HUES6 (cell line): ENCODE data around the gene ARHGEF6.

Experiments
- H3K27ac ChIP-seq: 2 replicates; pipeline ENCODE4 v1.7.0; 2013; ENCODE audit warnings: low read depth, mild to moderate bottlenecking, low read length, inconsistent platforms
- H3K27me3 ChIP-seq: 2 replicates; pipeline ENCODE4 v1.6.1; 2013; ENCODE audit warnings: low read length; ENCODE audit not compliant: control insufficient read depth, insufficient read depth
- H3K36me3 ChIP-seq: 2 replicates; pipeline ENCODE4 v1.6.1; 2013; ENCODE audit warnings: low read length; ENCODE audit not compliant: control insufficient read depth, insufficient read depth
- H3K4me1 ChIP-seq: 2 replicates; pipeline ENCODE4 v1.6.1; 2013; ENCODE audit warnings: low read length; ENCODE audit not compliant: control insufficient read depth, insufficient read depth
- H3K4me3 ChIP-seq: 2 replicates; pipeline ENCODE4 v1.5.1; 2013; ENCODE audit warnings: low read depth, low read length
- H3K9ac ChIP-seq: one replicate; pipeline ENCODE4 v1.6.1; 2013; ENCODE audit warnings: mild to moderate bottlenecking, low read length
- H3K9me3 ChIP-seq: 2 replicates; pipeline ENCODE4 v1.6.1; 2013; ENCODE audit warnings: low read depth, low read length; ENCODE audit not compliant: control insufficient read depth, insufficient read depth

The ARHGEF6 gene

DNA sequence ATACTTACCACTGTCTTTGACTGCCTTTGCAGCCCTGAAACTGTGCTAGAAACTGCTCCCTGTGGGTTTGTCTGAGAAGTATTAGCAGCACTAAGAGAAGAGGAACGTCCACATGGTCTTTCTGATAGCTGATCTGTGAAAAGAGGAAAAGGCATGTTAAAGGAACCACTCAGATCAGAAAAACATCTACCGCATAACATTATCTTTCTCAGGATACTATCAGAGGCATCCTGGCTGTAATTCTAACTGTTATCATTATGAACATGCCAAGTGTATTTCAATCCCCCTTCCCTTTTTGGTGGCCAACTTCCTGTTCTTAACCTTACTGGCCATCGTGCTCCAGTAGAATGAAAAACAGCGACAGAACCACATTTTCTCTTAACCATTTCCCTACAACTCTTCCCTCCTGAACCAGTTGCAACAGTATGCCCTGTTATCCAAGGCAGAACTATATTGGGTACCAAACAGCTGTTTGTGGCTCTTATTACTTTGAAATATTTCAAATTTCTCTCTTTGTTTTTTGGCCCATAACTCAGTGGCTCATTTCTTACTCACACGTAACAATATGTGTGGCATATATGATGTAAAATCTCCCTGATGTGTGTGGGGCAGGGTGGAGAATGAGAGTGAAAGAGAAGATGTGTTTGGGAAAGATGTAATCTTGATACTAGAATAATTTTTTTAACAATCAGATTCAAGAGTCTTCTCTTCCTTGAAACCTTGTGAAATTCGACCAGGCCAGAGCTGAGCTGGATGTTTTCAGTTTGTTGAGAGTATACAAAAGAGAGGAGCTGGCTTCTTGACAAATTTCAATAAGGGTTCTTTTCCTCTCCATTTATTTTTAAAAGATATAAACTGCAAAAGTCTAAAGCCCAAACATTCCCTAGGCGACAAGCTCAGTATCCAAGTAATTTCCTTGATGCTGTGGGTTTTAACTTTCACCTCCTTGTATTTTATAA is 35.2 kb downstream of the ARHGEF6 start:
- Histone ChIP-seq H3K36me3 (no peaks in the 10 kb centered on the region), H3K9me3 (no peaks in the 10 kb centered on the region), H3K27me3 (no peaks in the 10 kb centered on the region), H3K4me1 (peaks cover 29% of the 10 kb centered on the region), H3K4me3 (no peak overlapping the region), H3K27ac (no peak overlapping the region), H3K9ac (no peak overlapping the region)

DNA sequence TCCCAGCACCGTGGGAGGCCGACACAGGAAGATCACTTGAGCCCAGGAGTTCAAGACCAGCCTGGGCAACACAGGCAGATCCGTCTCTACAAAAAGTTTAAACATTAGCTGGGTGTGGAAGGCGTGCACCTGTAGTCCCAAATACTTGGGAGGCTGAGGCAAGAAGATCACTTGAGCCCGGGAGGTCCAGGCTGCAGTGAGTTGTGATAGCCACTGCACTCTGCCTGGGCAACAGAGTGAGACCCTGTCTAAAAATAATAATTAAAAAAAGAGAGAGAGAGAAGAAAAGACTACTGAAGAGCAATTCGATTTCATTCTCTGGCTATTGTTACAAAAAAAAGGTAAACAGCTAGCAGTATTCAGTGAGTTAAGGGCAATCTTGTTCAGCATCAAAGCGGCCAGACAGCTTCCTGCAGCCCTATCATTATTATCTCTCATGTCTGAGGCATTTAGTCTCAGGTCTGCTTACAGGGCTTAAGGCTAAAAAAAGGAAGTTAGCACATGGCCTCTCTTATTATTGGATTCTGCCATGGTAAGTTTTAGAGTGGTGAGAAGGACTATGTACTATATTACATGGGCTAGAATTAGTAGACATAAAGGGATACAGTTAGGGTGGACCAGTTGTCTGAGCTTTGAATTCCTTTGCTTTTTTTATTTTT is 37.9 kb downstream of the ARHGEF6 start:
- H3K4me1 ChIP-seq, result peaks cover 28% of the 10 kb centered on the region
- no peak overlapping the region for H3K9ac ChIP-seq
- no peaks in the 10 kb centered on the region for H3K36me3 ChIP-seq
- no peaks in the 10 kb centered on the region for H3K27me3 ChIP-seq
- H3K4me3 ChIP-seq, result no peak overlapping the region
- no peaks in the 10 kb centered on the region for H3K9me3 ChIP-seq
- H3K27ac ChIP-seq, result no peak overlapping the region

DNA sequence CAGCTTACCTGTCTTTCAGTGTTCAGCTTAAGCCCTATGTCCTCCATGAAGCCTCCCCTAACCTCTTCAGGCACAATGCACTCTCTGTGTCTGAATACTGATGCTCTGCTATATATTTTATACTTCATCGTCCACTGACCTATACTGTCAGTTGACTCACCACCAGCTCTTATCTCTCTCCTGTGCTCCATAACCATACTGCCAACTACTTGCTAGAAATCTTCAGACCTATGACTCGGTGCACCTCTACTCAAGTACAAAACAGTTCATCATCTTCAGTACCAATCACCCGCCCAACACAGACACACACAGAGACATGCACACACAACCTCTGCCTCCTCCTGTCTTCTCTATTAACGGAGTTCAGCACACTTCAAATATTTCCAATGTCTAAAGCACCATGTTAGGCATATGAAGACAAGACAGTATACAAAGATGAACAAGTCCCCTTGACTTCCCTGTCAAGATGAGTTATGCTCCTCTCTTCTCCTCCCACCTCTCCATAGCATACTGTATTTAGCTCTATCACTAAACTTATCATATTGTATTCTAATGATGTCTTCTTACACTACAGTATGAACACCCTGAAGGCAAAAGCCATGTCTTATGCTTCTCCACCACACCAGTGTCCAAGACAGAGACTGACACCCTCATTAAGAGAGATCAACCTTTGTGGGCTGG is 42.5 kb downstream of the ARHGEF6 start:
- Histone ChIP-seq H3K36me3 (no peaks in the 10 kb centered on the region), H3K4me3 (no peak overlapping the region), H3K4me1 (peaks cover 3% of the 10 kb centered on the region; the same call in 1 of the 2 replicates), H3K27ac (no peak overlapping the region), H3K9me3 (no peaks in the 10 kb centered on the region), H3K27me3 (no peaks in the 10 kb centered on the region; the same call in 1 of the 2 replicates), H3K9ac (no peak overlapping the region)

DNA sequence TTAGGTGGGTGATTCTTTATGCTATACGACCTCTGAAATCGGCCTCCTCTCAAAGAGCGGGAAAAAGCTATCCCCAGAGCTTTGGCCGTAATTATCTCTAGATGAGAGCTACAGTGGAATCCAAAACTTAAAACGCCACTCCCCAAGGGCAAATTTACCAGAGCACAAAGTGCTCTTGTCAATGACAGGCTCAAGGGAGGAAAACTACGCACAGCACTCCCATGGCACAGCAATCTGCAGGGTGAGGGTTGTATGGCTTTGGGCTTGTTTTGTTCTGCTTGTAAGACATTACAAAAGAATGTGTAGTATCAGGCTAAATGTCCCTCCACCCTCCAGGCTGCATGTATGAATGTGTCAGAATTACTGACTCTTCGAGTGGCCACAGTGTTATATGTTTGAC is 44.0 kb downstream of the ARHGEF6 start:
- Histone ChIP-seq H3K27me3 (no peaks in the 10 kb centered on the region; the same call in 1 of the 2 replicates), H3K4me1 (no peaks in the 10 kb centered on the region), H3K36me3 (no peaks in the 10 kb centered on the region), H3K9me3 (no peaks in the 10 kb centered on the region), H3K9ac (no peak overlapping the region), H3K4me3 (no peak overlapping the region), H3K27ac (no peak overlapping the region)

DNA sequence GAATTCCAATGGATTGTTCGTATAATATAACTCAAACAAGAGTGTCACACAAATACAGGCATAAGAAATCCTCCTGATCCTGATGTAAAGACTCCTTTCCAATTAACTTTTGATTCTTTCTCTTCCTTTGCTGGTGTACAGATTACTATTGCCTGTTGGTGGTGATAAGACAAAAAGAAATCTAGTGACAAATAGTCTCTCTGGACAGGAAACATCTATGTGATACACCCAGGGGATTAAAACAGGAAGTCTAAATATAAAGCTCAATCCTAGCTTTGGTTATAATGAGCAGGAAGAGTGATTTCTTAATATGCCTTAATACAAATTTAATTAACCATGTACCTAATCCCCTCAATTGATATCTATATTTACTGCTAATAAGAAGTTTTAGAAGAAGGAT is 45.1 kb downstream of the ARHGEF6 start:
- no peaks in the 10 kb centered on the region for H3K9me3 ChIP-seq
- no peak overlapping the region for H3K4me3 ChIP-seq
- H3K4me1 ChIP-seq, result no peaks in the 10 kb centered on the region
- no peaks in the 10 kb centered on the region for H3K36me3 ChIP-seq
- no peaks in the 10 kb centered on the region; the same call in 1 of the 2 replicates for H3K27me3 ChIP-seq
- H3K9ac ChIP-seq, result no peak overlapping the region
- H3K27ac ChIP-seq, result no peak overlapping the region

DNA sequence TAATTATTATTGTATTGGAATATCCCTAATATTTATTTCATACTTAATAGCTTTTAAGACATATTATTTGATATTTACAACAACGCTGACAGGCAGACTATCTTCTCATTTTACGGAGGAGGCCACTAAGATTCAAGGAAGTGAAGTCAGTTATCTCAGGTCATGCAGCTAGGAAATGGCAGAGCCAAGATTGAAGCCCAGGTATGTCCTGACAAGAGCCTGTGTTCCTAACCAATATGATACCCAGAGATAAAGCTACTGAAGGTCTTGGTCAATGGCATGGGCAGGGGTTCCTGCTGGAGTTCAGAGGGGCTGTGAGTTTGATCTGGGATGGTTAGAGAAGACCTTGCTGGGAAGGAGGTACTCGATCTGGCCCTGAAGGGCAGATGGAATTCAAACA is 47.1 kb downstream of the ARHGEF6 start:
- H3K9ac ChIP-seq, result no peak overlapping the region
- no peaks in the 10 kb centered on the region for H3K9me3 ChIP-seq
- H3K36me3 ChIP-seq, result no peaks in the 10 kb centered on the region
- no peak overlapping the region for H3K27ac ChIP-seq
- no peak overlapping the region for H3K4me3 ChIP-seq
- H3K4me1 ChIP-seq, result no peaks in the 10 kb centered on the region
- no peaks in the 10 kb centered on the region; the same call in 1 of the 2 replicates for H3K27me3 ChIP-seq

DNA sequence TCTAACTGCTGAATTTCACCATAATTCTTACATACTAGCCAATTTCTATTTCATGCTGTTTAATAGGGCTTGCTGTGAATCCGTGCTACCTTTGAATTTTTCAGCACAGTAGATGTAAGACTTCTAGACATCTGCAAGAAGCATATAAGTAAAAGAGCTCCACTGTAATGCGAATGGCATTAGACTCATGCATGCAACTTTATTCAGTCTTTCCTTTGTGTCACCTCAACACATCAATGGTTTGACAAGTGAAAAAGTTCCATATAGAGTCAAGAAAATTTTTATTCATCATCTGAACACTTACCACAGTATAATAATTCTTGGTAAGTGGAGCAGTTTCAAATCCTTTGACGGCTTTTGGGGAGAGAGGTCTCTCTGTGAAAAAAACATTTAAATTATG is 48.9 kb downstream of the ARHGEF6 start:
- H3K27ac ChIP-seq, result no peak overlapping the region
- H3K9ac ChIP-seq, result no peak overlapping the region
- H3K9me3 ChIP-seq, result no peaks in the 10 kb centered on the region

DNA sequence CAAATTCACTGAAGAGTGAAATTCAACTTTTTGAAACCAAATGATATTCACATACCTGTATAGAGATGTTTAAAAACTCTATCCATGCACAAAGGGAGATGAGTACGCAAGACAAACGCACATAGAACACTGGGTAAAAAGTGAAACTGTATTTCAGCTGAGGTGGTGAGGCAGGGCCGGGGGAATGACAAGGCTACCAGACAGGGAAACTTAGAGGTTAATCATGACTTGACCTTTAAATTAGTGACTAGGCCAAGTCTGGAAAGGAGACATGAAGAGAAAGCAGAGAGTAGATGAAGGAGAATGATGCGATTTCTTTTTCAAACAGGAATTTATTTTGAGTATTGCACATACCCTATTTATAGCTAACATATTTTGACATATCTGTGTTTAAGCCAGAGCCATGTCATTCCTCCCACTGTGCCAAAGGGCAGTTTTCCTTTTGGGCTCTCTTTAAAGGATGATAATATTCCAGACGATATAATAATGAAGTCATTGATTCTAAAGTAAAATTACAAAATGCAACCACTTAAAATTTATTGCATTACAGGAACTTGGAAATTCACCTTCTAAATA is 49.4 kb downstream of the ARHGEF6 start:
- no peaks in the 10 kb centered on the region; the same call in 1 of the 2 replicates for H3K27me3 ChIP-seq
- no peak overlapping the region for H3K27ac ChIP-seq

More for the DNA sequence above, 48.9 kb downstream of the ARHGEF6 start:
- Histone ChIP-seq H3K4me1 (no peaks in the 10 kb centered on the region), H3K36me3 (no peaks in the 10 kb centered on the region), H3K27me3 (no peaks in the 10 kb centered on the region; the same call in 1 of the 2 replicates), H3K4me3 (no peak overlapping the region)

DNA sequence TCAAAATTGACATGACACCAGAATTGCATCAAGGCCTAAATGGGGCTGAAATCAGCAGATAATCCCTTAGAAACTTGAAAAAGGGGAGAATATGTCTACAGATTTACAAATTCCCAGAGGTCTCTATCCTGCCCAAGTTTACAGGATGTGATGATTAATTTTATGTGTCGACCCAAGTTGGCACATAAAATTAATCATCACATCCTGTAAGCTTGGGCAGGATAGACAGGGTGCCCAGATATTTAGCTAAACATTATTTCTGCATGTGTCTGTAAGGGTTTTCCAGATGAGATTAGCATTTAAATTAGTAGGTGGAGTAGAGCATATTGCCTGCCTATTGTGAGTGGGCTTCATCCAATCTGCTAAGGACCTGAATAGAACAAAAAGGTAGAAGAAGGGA is 52.3 kb downstream of the ARHGEF6 start:
- no peaks in the 10 kb centered on the region for H3K9me3 ChIP-seq
- H3K9ac ChIP-seq, result no peak overlapping the region
- no peak overlapping the region for H3K4me3 ChIP-seq
- H3K36me3 ChIP-seq, result no peaks in the 10 kb centered on the region
- no peak overlapping the region for H3K27ac ChIP-seq
- no peaks in the 10 kb centered on the region for H3K4me1 ChIP-seq
- H3K27me3 ChIP-seq, result no peaks in the 10 kb centered on the region; the same call in 1 of the 2 replicates

More for the DNA sequence above, 49.4 kb downstream of the ARHGEF6 start:
- no peaks in the 10 kb centered on the region for H3K9me3 ChIP-seq
- no peak overlapping the region for H3K4me3 ChIP-seq
- H3K9ac ChIP-seq, result no peak overlapping the region
- H3K4me1 ChIP-seq, result no peaks in the 10 kb centered on the region
- H3K36me3 ChIP-seq, result no peaks in the 10 kb centered on the region

DNA sequence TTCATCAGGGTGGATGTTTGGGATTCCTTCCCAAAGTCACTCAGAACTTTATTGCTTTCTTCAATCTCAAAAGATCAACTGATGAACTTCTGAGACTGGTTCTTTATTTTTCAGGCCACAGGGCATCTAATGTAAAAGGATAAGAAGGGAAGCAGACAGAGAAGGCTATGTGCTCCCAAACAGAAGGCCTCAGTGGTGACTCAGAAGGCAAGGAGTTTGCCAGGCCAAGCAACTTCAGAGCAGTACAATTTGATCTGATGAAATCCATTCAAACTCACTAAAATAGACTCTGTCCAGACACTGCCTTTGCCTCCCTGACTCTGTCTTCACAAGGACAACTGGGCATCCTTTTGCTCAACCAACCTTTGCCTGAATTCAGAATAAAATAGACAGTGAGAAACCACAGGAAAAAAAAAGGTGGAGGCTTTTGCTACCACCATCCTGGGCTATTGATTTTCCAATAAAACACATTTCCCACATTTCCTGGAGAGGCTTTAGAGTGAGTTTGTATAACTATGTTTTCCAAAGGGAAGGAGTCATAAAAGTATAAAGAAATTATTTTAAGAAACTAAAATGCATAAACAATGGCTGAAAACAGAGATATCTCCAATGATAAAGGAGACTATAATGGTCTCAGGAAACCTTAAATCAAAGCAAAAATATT is 55.2 kb downstream of the ARHGEF6 start:
- Histone ChIP-seq H3K36me3 (no peaks in the 10 kb centered on the region), H3K4me3 (no peak overlapping the region), H3K4me1 (no peaks in the 10 kb centered on the region), H3K9ac (no peak overlapping the region), H3K9me3 (no peaks in the 10 kb centered on the region), H3K27ac (no peak overlapping the region), H3K27me3 (no peaks in the 10 kb centered on the region; the same call in 1 of the 2 replicates)
